Sigmoid colon (tissue), 7 donors: ENCODE results near the gene FAM163B. TPM values are rescaled to one million over a fixed set of nuclear protein-coding genes. Genes with fewer than 3 reads are reported as not detected.
"Not testable (repeated sequence)": the region's sequence is repeated elsewhere in the genome, so short reads cannot be mapped to it uniquely, and the experiment has no call there.

Source experiments
- DNase-seq: peaks from one replicate; pipeline ENCODE4 v3.0.0-alpha.2; 2019
- H3K27ac ChIP-seq, 4 donors: fragments of 200-600 bp; sonication (generic); one replicate each; pipeline ENCODE4 v1.5.1; 2016 to 2019; ENCODE audit warnings: mild to moderate bottlenecking in 1 of 4
- H3K27me3 ChIP-seq, 3 donors: fragments of 200-600 bp; sonication (generic); one replicate each; pipeline ENCODE4 v1.5.1; 2019; ENCODE audit warnings: mild to moderate bottlenecking in 1 of 3
- H3K36me3 ChIP-seq, 4 donors: fragments of 200-600 bp; sonication (generic); one replicate each; pipeline ENCODE4 v1.5.1; 2016 to 2019
- H3K4me1 ChIP-seq, 4 donors: fragments of 200-600 bp; sonication (generic); one replicate each; pipeline ENCODE4 v1.5.1; 2017 to 2019
- H3K4me3 ChIP-seq, 4 donors: fragments of 200-600 bp; sonication (generic); one replicate each; pipeline ENCODE4 v1.5.1; 2017 to 2019; ENCODE audit warnings: mild to moderate bottlenecking in 2 of 4, moderate library complexity in 1 of 4
- H3K9me3 ChIP-seq, 4 donors: fragments of 200-600 bp in 3 of 4; sonication (generic) in 3 of 4; one replicate each; pipeline versions ENCODE4 v1.5.1 to v1.6.1; 2013 to 2019
- CTCF ChIP-seq, 4 experiments: fragments of 450-650 bp in 3 of 4; fragments of 200-600 bp in 1 of 4; IDR thresholded peaks; one replicate each; pipeline ENCODE4 v1.5.1; 2016 to 2019; ENCODE audit warnings: antibody characterized with exemption in 4 of 4, mild to moderate bottlenecking in 3 of 4, moderate library complexity in 2 of 4
- EP300 ChIP-seq, 4 donors: sonication (generic); formaldehyde crosslinking; IDR thresholded peaks; one replicate each; pipeline ENCODE4 v1.6.1; 2017; ENCODE audit warnings: antibody characterized with exemption in 4 of 4
- POLR2A ChIP-seq, 2 donors: fragments of 450-650 bp; IDR thresholded peaks; one replicate each; pipeline ENCODE4 v1.6.1; 2016; ENCODE audit warnings: antibody characterized with exemption in 2 of 2, mild to moderate bottlenecking in 2 of 2, moderate library complexity in 2 of 2
- POLR2AphosphoS5 ChIP-seq, 4 donors: sonication (generic); formaldehyde crosslinking; IDR thresholded peaks; one replicate each; pipeline ENCODE4 v1.6.1; 2017; ENCODE audit warnings: antibody characterized with exemption in 4 of 4
- WGBS, 2 donors: extraction: QIAGEN DNeasy Blood & Tissue Kit; methylation state at CpG; one replicate each; pipeline ENCODE4 v1.1.7; 2013; 5-methylcytosine and 5-hydroxymethylcytosine counted together
- intact Hi-C: fragments of 100-400 bp; cut with DNase I; formaldehyde crosslinking; loops from one replicate; pipeline ENCODE4 v1.15.1; 2023
- polyA plus RNA-seq, 3 donors: library from polyadenylated mRNA; stranded (reverse); fragments of 200-250 nt; gene quantifications; one replicate each; pipeline ENCODE4 v1.2.3, GENCODE V29; 2013
- total RNA-seq, 4 donors: library from RNA; depleted of rRNA; stranded (reverse); fragments of >200 nt; gene quantifications; one replicate each; pipeline ENCODE4 v1.1.0, GENCODE V29; 2016
- donor health status: healthy with polysubstance abuse.
- donor health status: Bipolar disorder and iron deficiency.
- donor health status: healthy.

FAM163B gene
- total and polyA plus RNA-seq, 7 donors: 0.29 to 2.4 (median 1.2) TPM; not detected in 1

GRCh38 chr9:133568186-133568585 is 41.0 kb downstream of the FAM163B start:
- H3K27ac ChIP-seq: no peak overlapping the region
- DNase-seq: no peak
- H3K4me1 ChIP-seq: peaks cover 0 to 39% (median 36%) of the 10 kb centered on the region in 4 donors
- intact Hi-C loops: no loop called here
- H3K9me3 ChIP-seq: no peaks in the 10 kb centered on the region
- no peak overlapping the region for H3K4me3 ChIP-seq
- no peak for TF ChIP-seq EP300 (IDR thresholded peaks at IDR 0.05)
- no peak for TF ChIP-seq CTCF (IDR thresholded peaks at IDR 0.05)
- TF ChIP-seq POLR2AphosphoS5 (IDR thresholded peaks at IDR 0.05): no peak
- no peak for TF ChIP-seq POLR2A (IDR thresholded peaks at IDR 0.05)
- 94 to 95% methylated on average over 33 of the region's 33 CpGs for WGBS, 2 donors
- H3K36me3 ChIP-seq: no peaks in the 10 kb centered on the region
- H3K27me3 ChIP-seq: no peaks in the 10 kb centered on the region

GRCh38 chr9:133566817-133567216 is 42.4 kb downstream of the FAM163B start:
- H3K27ac ChIP-seq: no peak overlapping the region
- DNase-seq: no peak
- intact Hi-C loops: no loop called here
- no peak for TF ChIP-seq EP300 (IDR thresholded peaks at IDR 0.05)
- TF ChIP-seq CTCF (IDR thresholded peaks at IDR 0.05): no peak
- no peak for TF ChIP-seq POLR2A (IDR thresholded peaks at IDR 0.05)
- no peak for TF ChIP-seq POLR2AphosphoS5 (IDR thresholded peaks at IDR 0.05)
- H3K36me3 ChIP-seq: no peaks in the 10 kb centered on the region
- peaks cover 0 to 31% (median 26%) of the 10 kb centered on the region in 4 donors for H3K4me1 ChIP-seq
- no peaks in the 10 kb centered on the region for H3K9me3 ChIP-seq
- no peaks in the 10 kb centered on the region for H3K27me3 ChIP-seq
- WGBS, 2 donors: 90 to 95% methylated on average over 17 of the region's 17 CpGs
- no peak overlapping the region for H3K4me3 ChIP-seq

- Histone ChIP-seq H3K27me3 (no peaks in the 10 kb centered on the region), H3K27ac (peak overlapping the region; percentile 72 to 78 (median 75)), H3K4me3 (no peak overlapping the region), H3K4me1 (peaks cover 0 to 28% (median 25%) of the 10 kb centered on the region in 4 donors), H3K9me3 (no peaks in the 10 kb centered on the region), H3K36me3 (no peaks in the 10 kb centered on the region)
- DNase-seq: no peak
- TF ChIP-seq POLR2AphosphoS5 (IDR thresholded peaks at IDR 0.05): no peak
- no peak for TF ChIP-seq EP300 (IDR thresholded peaks at IDR 0.05)
- no peak for TF ChIP-seq POLR2A (IDR thresholded peaks at IDR 0.05)
- TF ChIP-seq CTCF (IDR thresholded peaks at IDR 0.05): no peak
- intact Hi-C loops: no loop called here
- 88 to 92% methylated on average over 14 of the region's 14 CpGs for WGBS, 2 donors
Measured at GRCh38 chr9:133566382-133566781, 42.8 kb downstream of the FAM163B start.

DNA sequence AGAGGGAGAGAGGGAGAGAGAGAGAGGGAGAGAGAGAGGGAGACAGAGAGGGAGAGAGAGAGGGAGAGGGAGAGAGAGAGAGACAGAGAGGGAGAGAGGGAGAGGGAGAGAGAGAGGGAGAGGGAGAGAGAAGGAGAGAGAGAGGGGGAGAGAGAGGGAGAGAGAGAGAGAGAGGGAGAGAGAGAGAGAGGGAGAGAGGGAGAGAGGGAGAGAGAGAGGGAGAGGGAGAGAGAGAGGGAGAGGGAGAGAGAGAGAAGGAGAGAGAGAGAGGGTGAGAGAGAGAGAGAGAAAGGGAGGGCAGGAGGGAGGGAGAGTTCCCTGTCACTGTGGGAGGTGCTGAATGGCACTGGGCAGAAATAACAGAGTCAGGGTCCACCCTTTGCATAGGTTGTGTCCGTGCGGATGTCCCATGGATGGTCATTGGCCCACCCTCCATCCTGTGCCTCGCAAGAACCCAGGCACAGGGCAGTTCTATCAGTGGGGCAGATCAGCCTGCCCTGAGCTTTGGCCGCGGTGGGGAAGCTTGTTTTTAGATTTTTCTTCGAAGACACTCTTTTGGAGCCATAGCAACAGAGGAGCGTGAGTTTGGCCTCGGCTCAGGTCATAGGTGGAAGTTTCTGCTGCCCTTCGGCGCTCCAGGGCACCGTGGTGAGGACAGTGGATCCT is 44.6 kb downstream of the FAM163B start:
- TF ChIP-seq CTCF (IDR thresholded peaks at IDR 0.05) (no peak), EP300 (IDR thresholded peaks at IDR 0.05) (no peak), POLR2AphosphoS5 (IDR thresholded peaks at IDR 0.05) (no peak), POLR2A (IDR thresholded peaks at IDR 0.05) (no peak)
- DNase-seq: no peak
- Histone ChIP-seq H3K36me3 (no peaks in the 10 kb centered on the region), H3K4me3 (no peak overlapping the region), H3K27me3 (no peaks in the 10 kb centered on the region), H3K9me3 (no peaks in the 10 kb centered on the region), H3K27ac (peak overlapping the region; percentile 72 to 78 (median 75)), H3K4me1 (peaks cover 0 to 43% (median 36%) of the 10 kb centered on the region in 4 donors)
- 91% methylated on average over 11 of the region's 11 CpGs for WGBS, 2 donors
- intact Hi-C loops: no loop called here

DNA sequence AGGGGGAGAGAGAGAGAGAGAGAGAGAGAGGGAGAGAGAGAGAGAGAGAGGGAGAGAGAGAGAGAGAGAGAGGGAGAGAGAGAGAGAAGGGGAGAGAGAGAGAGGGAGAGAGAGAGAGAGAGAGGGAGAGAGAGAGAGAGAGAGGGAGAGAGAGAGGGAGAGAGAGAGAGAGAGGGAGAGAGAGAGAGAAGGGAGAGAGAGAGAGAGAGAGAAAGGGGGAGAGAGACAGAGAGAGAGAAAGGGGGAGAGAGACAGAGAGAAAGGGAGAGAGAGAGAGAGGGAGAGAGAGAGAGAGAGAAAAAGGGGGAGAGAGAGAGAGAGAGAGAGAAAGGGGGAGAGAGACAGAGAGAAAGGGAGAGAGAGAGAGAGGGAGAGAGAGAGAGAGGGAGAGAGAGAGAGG is 45.4 kb downstream of the FAM163B start:
- H3K9me3 ChIP-seq, intact Hi-C loops, H3K4me3 ChIP-seq, H3K36me3 ChIP-seq, H3K27me3 ChIP-seq, DNase-seq: not testable (repeated sequence)
- H3K4me1 ChIP-seq: peaks cover 0 to 47% (median 40%) of the 10 kb centered on the region in 4 donors
- peak overlapping the region in 2 of 4 donors; percentile 63 to 64 for H3K27ac ChIP-seq
